ENCODE data around the gene TXLNG.

GRCh38 chrX:16845686-16846085 is 59.4 kb downstream of the TXLNG start:
- TF ChIP-seq POLR2A (IDR thresholded peaks at IDR 0.05; ENCODE audit: low read depth): no peak
- TF ChIP-seq, protein P1, sequence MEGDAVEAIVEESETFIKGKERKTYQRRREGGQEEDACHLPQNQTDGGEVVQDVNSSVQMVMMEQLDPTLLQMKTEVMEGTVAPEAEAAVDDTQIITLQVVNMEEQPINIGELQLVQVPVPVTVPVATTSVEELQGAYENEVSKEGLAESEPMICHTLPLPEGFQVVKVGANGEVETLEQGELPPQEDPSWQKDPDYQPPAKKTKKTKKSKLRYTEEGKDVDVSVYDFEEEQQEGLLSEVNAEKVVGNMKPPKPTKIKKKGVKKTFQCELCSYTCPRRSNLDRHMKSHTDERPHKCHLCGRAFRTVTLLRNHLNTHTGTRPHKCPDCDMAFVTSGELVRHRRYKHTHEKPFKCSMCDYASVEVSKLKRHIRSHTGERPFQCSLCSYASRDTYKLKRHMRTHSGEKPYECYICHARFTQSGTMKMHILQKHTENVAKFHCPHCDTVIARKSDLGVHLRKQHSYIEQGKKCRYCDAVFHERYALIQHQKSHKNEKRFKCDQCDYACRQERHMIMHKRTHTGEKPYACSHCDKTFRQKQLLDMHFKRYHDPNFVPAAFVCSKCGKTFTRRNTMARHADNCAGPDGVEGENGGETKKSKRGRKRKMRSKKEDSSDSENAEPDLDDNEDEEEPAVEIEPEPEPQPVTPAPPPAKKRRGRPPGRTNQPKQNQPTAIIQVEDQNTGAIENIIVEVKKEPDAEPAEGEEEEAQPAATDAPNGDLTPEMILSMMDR (IDR thresholded peaks at IDR 0.05): no peak
